Stomach (tissue), 9 donors: ENCODE data around the gene EP300. TPM values are rescaled to one million over a fixed set of nuclear protein-coding genes. Genes with fewer than 3 reads are reported as not detected.

Experiments used
- DNase-seq, 2 donors: peaks; one replicate each; pipeline versions ENCODE4 v3.0.0 to v3.0.0-alpha.2; 2013 to 2019
- H3K27ac ChIP-seq, 5 donors: fragments of 200-600 bp in 4 of 5; sonication (generic) in 4 of 5; one replicate each; pipeline ENCODE4 v1.5.1; 2013 to 2019; ENCODE audit warnings: mild to moderate bottlenecking in 1 of 5, moderate library complexity in 1 of 5
- H3K27me3 ChIP-seq, 3 donors: fragments of 200-600 bp; sonication (generic); one replicate each; pipeline ENCODE4 v1.5.1; 2017 to 2019; ENCODE audit warnings: mixed run types in 1 of 3
- H3K36me3 ChIP-seq, 4 donors: fragments of 200-600 bp; sonication (generic); 1 replicate in 3 of 4; 2 replicates in 1 of 4; pipeline ENCODE4 v1.5.1; 2016 to 2019
- H3K4me1 ChIP-seq, 4 donors: fragments of 200-600 bp; sonication (generic); one replicate each; pipeline ENCODE4 v1.5.1; 2016 to 2019
- H3K4me3 ChIP-seq, 4 donors: fragments of 200-600 bp; sonication (generic) in 3 of 4; one replicate each; pipeline ENCODE4 v1.5.1; 2016 to 2019; ENCODE audit warnings: mild to moderate bottlenecking in 1 of 4
- H3K9me3 ChIP-seq, 4 donors: fragments of 200-600 bp; sonication (generic); one replicate each; pipeline ENCODE4 v1.5.1; 2016 to 2019
- EP300 ChIP-seq: sonication (generic); formaldehyde crosslinking; IDR thresholded peaks from one replicate; pipeline ENCODE4 v1.6.1; 2017; ENCODE audit warnings: antibody characterized with exemption
- POLR2A ChIP-seq, 4 donors: fragments of 450-650 bp; IDR thresholded peaks; one replicate each; pipeline ENCODE4 v1.6.1; 2016; ENCODE audit warnings: antibody characterized with exemption in 4 of 4, control low read depth in 2 of 4, mild to moderate bottlenecking in 1 of 4, moderate library complexity in 1 of 4
- POLR2AphosphoS5 ChIP-seq, 3 donors: sonication (generic); formaldehyde crosslinking; IDR thresholded peaks; one replicate each; pipeline ENCODE4 v1.6.1; 2016; ENCODE audit warnings: antibody characterized with exemption in 3 of 3
- WGBS, 5 donors: extraction: QIAGEN DNeasy Blood & Tissue Kit in 3 of 5; methylation state at CpG; one replicate each; pipeline versions ENCODE4 v1.1.5 to v1.1.7; 2013 to 2018; 5-methylcytosine and 5-hydroxymethylcytosine counted together
- intact Hi-C: fragments of 100-400 bp; cut with DNase I; formaldehyde crosslinking; loops from one replicate; pipeline ENCODE4 v1.15.1; 2023; ENCODE audit warnings: low total_unique reads
- polyA plus RNA-seq, 3 donors: library from polyadenylated mRNA; stranded (reverse); fragments of 200-250 nt; gene quantifications; one replicate each; pipeline ENCODE4 v1.2.3, GENCODE V29; 2013
- total RNA-seq, 5 donors: library from RNA; depleted of rRNA; stranded (reverse); fragments of >200 nt; gene quantifications; one replicate each; pipeline versions ENCODE4 v1.1.0 to v1.2.3, GENCODE V29; 2014 to 2016
- TF ChIP-seq, protein P1 (sequence below), 7 experiments: fragments of 450-650 bp in 4 of 7; fragments of 200-600 bp in 3 of 7; sonication (generic) in 3 of 7; IDR thresholded peaks; one replicate each; pipeline ENCODE4 v1.5.1; 2016 to 2019; ENCODE audit warnings: antibody characterized with exemption in 7 of 7, control low read depth in 2 of 7, mild to moderate bottlenecking in 1 of 7
- donor health status: healthy with polysubstance abuse.
- donor health status: Bipolar disorder and iron deficiency.
- donor health status: healthy.

EP300 gene
- total and polyA plus RNA-seq, 8 donors, result 4.3 to 164 (median 81.5) TPM

DNA sequence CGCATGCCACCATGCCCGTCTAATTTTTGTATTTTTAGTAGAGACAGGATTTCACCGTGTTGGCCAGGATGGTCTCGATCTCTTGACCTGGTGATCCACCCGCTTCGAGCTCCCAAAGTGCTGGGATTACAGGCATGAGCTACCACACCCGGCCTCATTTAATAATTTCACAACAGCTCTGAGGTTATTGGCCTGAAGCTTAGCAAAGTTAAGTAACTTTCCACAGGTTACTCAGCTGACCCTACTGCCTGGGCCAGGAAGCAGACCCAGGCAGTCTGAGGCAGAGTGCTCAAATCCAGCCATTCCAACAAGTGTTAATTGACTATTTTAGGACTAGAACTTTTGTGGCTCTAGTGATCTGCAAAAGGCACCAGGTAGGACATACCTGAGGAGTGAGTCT lies 60.5 kb downstream of the EP300 start:
- WGBS, 5 donors, result 91 to 97% (median 95%) methylated on average over 7 of the region's 7 CpGs
- H3K4me3 ChIP-seq, result no peak overlapping the region
- H3K4me1 ChIP-seq, result no peaks in the 10 kb centered on the region
- peaks cover 92 to 100% (median 100%) of the 10 kb centered on the region in 4 donors for H3K36me3 ChIP-seq
- H3K9me3 ChIP-seq, result no peaks in the 10 kb centered on the region
- TF ChIP-seq EP300 (no peak), POLR2A (IDR thresholded peaks at IDR 0.05) (no peak), POLR2AphosphoS5 (IDR thresholded peaks at IDR 0.05) (no peak)
- TF ChIP-seq, protein P1, sequence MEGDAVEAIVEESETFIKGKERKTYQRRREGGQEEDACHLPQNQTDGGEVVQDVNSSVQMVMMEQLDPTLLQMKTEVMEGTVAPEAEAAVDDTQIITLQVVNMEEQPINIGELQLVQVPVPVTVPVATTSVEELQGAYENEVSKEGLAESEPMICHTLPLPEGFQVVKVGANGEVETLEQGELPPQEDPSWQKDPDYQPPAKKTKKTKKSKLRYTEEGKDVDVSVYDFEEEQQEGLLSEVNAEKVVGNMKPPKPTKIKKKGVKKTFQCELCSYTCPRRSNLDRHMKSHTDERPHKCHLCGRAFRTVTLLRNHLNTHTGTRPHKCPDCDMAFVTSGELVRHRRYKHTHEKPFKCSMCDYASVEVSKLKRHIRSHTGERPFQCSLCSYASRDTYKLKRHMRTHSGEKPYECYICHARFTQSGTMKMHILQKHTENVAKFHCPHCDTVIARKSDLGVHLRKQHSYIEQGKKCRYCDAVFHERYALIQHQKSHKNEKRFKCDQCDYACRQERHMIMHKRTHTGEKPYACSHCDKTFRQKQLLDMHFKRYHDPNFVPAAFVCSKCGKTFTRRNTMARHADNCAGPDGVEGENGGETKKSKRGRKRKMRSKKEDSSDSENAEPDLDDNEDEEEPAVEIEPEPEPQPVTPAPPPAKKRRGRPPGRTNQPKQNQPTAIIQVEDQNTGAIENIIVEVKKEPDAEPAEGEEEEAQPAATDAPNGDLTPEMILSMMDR (IDR thresholded peaks at IDR 0.05), result no peak
- DNase-seq, result no peak
- no peaks in the 10 kb centered on the region for H3K27me3 ChIP-seq
- H3K27ac ChIP-seq, result no peak overlapping the region
- intact Hi-C loops, result no loop called here

DNA sequence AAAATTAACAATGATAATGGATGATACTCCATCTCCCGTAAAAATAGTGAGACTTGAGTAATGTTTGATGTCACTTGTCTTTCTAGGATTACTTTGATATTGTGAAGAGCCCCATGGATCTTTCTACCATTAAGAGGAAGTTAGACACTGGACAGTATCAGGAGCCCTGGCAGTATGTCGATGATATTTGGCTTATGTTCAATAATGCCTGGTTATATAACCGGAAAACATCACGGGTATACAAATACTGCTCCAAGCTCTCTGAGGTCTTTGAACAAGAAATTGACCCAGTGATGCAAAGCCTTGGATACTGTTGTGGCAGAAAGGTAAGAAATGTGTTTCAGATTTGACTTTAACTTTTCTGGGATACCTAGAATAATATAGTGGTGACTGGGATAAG lies 64.7 kb downstream of the EP300 start:
- no peak overlapping the region for H3K4me3 ChIP-seq
- H3K36me3 ChIP-seq, result peaks cover 93 to 100% (median 100%) of the 10 kb centered on the region in 4 donors
- no peaks in the 10 kb centered on the region for H3K4me1 ChIP-seq
- TF ChIP-seq, protein P1 (IDR thresholded peaks at IDR 0.05), result no peak
- TF ChIP-seq EP300, result no peak
- no peak for TF ChIP-seq POLR2A (IDR thresholded peaks at IDR 0.05)
- TF ChIP-seq POLR2AphosphoS5 (IDR thresholded peaks at IDR 0.05), result no peak
- intact Hi-C loops, result no loop called here
- no peaks in the 10 kb centered on the region for H3K27me3 ChIP-seq
- WGBS, 5 donors, result 44 to 75% (median 53%) methylated on average over 4 of the region's 4 CpGs
- H3K27ac ChIP-seq, result no peak overlapping the region
- no peaks in the 10 kb centered on the region for H3K9me3 ChIP-seq
- DNase-seq, result no peak

DNA sequence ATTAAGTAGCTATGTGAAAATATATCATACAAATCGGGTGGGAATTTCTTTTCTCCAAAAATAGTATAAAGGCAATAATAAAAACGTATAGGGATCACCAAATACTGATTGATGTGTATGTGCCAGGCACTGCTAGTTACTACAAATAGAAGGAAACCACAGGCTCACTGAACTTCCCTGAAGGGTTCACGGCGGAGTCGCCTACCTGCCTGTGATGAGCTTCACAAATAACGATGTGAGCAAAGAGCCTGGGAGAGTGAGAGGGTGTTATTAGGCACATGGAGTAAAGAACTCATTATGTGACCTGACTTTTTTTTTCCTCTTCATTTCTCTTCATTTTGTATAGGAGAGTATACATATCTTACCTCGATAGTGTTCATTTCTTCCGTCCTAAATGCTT lies 76.8 kb downstream of the EP300 start:
- Histone ChIP-seq H3K27ac (no peak overlapping the region), H3K36me3 (peaks cover 82 to 100% (median 99%) of the 10 kb centered on the region in 4 donors), H3K4me1 (peaks cover 0 to 17% (median 6%) of the 10 kb centered on the region in 4 donors), H3K9me3 (no peaks in the 10 kb centered on the region), H3K4me3 (no peak overlapping the region), H3K27me3 (no peaks in the 10 kb centered on the region)
- 76 to 86% (median 85%) methylated on average over 8 of the region's 8 CpGs for WGBS, 5 donors
- TF ChIP-seq POLR2A (IDR thresholded peaks at IDR 0.05), result no peak
- TF ChIP-seq, protein P1 (IDR thresholded peaks at IDR 0.05), result no peak
- TF ChIP-seq EP300, result no peak
- no peak for TF ChIP-seq POLR2AphosphoS5 (IDR thresholded peaks at IDR 0.05)
- intact Hi-C loops, result no loop called here
- no peak for DNase-seq

DNA sequence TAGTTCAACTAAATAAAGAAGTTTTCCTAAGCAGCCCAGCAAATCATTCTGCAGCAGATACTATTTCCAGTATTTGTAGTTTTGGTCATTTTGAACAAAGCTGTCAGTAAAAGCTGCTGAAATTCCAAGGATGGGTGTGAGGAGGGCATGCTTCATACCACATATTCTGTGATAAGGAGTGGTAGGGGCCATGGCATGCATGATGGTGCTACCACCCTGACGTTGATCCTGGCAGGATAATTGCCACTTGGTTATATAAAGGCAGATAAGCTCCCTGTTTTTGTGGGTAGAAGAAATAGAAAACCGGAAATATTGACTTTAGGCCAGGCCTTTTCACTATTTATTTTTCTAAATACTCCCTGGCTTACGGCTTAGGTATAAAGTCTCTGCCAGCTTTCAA lies 79.6 kb downstream of the EP300 start:
- Histone ChIP-seq H3K4me3 (no peak overlapping the region), H3K27me3 (no peaks in the 10 kb centered on the region), H3K36me3 (peaks cover 85 to 100% (median 99%) of the 10 kb centered on the region in 4 donors), H3K4me1 (peaks cover 0 to 17% (median 6%) of the 10 kb centered on the region in 4 donors), H3K27ac (peak overlapping the region in 3 of 5 donors; percentile 6 to 39 (median 28)), H3K9me3 (no peaks in the 10 kb centered on the region)
- DNase-seq, result peak in 1 of 2 donors; percentile 11
- intact Hi-C loops, result no loop called here
- 24 to 48% (median 30%) methylated on average over 3 of the region's 3 CpGs for WGBS, 5 donors
- TF ChIP-seq EP300, result no peak

DNA sequence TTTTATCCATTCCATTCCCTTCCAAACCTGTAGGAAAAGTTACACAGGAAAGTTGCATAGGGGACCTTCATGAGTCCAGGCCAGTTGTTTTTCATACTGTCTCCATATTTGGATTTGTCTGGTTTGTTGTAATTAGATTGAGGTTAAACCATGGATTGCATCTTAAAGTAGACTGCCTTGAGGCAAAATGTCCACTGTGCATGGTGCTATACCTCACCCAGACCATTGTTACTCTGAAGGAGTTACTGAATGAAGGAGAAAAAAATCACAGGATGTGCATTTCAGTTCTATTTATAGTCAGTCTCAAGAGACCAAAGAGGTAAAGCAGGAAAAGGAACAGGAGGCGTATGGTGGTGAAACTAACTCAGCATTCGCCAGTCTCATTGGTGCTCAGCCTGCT lies 83.2 kb downstream of the EP300 start:
- H3K27me3 ChIP-seq, result no peaks in the 10 kb centered on the region
- peaks cover 0 to 20% (median 6%) of the 10 kb centered on the region in 4 donors for H3K4me1 ChIP-seq
- peaks cover 77 to 100% (median 98%) of the 10 kb centered on the region in 4 donors for H3K36me3 ChIP-seq
- H3K4me3 ChIP-seq, result no peak overlapping the region
- no peaks in the 10 kb centered on the region for H3K9me3 ChIP-seq
- H3K27ac ChIP-seq, result no peak overlapping the region
- no peak for TF ChIP-seq POLR2A (IDR thresholded peaks at IDR 0.05)
- TF ChIP-seq POLR2AphosphoS5 (IDR thresholded peaks at IDR 0.05), result no peak
- TF ChIP-seq, protein P1 (IDR thresholded peaks at IDR 0.05), result no peak
- no peak for TF ChIP-seq EP300
- intact Hi-C loops, result no loop called here
- DNase-seq, result no peak
- WGBS, 5 donors, result 80 to 91% (median 84%) methylated on average over 2 of the region's 2 CpGs
